Cardiac septum (tissue), 1 donor: ENCODE results near the gene LMO1. TPM values are rescaled to one million over a fixed set of nuclear protein-coding genes. Genes with fewer than 3 reads are reported as not detected.

Experiments used
- DNase-seq: peaks from one replicate; pipeline ENCODE4 v3.0.0-alpha.2; 2020; ENCODE audit warnings: low spot score
- intact Hi-C: fragments of 100-400 bp; cut with DNase I; formaldehyde crosslinking; loops from one replicate; pipeline ENCODE4 v1.14.0; 2022
- total RNA-seq: library from RNA; stranded (reverse); fragmentation: NEBNext Ultra II Directional; extraction: Animal tissue kit (Norgen Biotek cat#: 25700); gene quantifications from one replicate; pipeline ENCODE4 v1.2.1, GENCODE V29; 2021
- donor health status: DM: no; HTN: no; CAD: no.

The LMO1 gene
- total RNA-seq, 1 donor from 2014 or later = 0.46 TPM

DNA sequence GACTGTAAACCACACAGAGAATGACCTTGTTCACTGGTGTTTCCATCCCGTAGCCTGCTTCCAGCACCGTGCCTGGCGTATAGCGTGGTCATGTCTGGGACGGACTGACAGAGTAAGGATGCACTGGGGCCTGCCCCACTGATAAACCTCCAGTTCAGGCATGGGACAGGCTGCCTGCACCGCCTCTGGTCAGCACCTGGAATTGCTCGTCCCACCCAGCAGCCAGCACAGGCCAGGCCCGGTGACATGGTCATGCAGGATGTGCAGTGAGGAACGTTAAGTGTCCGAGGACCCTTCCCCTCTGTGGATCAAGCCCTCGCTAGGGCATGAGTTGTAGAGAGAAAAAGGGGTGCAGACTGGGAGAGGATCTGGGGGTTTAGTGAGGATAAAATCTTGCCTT is 44.8 kb downstream of the LMO1 start:
- intact Hi-C loops = no loop called here
- no peak for DNase-seq

DNA sequence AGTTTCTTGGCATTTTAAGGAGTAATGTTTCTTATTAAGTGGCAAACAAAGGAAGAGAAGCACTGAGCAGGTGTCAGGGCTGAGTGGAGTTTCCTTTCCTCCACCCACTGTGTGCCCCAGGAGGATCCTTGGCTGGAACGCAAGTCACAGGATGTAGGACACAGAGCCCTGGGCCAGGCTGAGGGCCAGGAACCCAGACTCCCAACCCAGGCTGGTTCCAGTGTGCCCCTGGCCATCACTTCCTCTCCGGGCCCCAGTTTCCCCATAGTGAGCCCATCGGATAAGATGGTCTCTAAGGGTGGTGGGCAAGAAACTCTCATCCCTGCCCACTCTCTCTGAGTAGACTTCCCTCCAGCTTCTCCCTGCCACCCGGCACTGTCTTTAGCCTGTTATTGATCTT is 45.3 kb downstream of the LMO1 start:
- DNase-seq = no peak
- intact Hi-C loops = no loop called here

DNA sequence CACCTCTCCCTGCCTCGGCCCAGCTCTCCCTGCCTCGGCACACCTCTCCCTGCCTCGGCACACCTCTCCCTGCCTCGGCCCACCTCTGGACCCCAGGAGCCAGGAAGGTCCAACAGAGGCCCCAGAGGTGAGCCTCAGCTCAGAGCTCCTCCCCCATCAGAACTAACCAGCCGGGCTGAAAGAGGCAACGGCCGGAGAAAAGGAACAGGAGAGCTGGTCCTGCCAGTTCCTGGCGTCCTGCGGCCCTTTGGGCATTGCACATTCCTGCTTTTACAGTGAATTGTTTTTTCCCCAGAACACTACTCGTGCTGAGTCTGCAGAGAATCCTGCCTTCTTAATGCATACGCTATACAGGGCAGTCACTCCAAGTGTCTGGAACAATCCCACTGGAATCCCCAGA is 45.8 kb downstream of the LMO1 start:
- intact Hi-C loops = no loop called here
- no peak for DNase-seq

DNA sequence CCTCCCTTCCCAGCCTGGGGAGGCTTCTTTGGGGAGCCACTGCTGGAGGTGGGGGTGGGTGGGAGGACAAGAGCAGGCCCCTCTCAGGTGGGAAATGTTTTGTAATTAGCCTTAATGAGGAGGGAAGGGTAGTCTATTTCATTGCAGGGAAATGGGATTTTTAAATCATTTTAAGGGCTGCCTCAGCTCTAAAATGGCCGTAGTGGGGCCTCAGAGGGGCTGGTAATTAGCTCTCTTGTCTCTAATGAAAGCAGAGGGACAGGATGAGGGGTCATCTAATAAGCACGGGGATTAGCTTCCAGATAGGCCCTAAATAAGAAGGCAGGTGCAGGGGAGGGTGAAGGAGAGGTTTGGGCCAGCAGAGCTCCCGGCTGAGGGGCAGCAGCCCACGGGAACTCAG is 46.5 kb downstream of the LMO1 start:
- no peak for DNase-seq
- intact Hi-C loops = no loop called here

DNA sequence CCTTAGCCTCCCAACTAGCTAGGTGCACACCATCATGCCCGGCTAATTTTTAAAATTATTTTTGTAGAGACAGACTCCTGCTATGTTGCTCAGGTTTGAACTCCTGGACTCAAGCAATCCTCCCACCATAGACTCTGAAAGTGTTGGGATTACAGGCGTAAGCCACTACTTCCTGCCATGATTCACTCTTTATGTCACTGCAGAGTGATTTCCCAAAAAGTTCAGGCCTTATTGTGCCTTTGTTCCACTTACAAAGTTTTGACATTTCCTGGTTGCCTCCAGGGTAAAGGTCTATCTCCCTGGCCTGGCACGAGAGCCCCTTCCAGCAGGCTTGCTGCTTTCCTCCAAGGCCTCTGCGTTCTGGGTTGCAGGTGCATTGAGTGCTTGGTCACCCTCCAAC is 50.3 kb downstream of the LMO1 start:
- no peak for DNase-seq
- intact Hi-C loops = no loop called here

DNA sequence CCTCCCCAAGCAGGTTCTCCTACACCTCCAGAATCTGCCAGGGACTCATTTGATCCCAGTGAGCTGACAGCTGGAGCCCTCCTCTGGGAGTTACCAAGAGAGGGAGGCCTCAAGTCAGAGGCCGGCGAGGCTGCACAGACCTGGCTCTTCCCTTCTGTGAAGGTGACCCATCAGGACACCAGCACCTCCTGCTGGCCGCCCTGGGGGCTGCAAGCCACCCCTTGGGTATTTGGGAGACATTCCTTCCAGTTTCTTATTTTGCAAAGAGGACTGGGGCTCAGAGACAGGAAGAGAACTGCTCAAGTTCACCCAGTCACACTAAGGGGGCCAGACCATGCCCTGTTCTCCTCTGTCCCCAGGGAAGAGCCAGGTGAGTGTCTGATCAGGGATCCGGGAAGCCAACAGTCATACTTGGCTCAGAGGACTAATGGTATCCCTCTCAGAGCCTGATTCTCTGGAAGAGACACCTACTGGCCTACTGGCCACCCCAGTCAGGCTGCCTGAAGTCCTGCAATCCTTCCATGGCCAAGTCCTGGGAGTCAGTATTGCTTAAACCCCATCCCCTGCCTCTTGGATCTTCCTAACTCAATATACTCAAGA is 54.4 kb downstream of the LMO1 start:
- intact Hi-C loops = no loop called here
- DNase-seq = peak; percentile 29

DNA sequence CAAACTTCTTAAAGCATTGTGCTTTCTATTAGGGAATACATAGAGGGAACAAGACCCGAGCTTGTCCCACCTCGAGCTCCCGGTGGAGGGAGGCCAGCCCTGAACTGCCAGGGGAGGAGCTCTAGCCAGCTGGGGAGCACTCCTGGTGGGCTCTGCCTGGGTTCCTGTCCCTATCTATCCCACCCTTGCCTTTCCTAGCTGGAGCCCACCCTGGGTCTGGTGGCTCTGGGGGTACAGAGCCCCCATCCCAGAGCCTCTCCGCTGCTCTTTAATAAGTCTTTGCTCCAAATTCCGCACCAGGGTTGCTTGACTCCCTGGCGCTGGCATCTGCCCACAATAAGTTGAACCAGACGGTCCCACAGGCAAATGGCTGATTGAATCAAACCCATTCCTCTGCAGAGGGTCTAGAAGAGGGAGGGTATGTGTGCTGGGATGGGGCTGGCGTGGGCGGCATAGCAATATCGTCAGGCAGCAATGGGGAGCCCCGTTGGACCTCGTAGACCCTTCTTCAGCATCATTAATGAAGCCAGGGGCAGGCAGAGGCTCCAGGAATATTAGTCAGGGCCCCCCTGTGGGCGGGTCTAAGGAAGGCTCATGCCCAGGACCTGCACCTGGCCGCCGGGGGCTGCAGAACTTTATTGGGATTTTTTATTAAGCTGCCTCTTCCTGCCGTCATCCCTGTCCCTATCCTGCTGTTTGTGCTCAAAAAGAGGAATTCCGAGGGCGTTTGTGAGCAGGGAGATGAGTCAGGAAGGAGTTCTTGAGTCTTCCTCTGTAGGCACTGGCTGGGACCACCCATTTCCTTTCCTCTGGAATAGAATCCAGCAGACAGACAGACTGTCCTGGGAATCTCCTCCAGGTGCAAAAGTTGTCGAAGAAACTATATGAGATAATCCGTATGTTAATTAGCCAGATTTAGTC is 56.3 kb downstream of the LMO1 start:
- no peak for DNase-seq
- intact Hi-C loops = no loop called here

DNA sequence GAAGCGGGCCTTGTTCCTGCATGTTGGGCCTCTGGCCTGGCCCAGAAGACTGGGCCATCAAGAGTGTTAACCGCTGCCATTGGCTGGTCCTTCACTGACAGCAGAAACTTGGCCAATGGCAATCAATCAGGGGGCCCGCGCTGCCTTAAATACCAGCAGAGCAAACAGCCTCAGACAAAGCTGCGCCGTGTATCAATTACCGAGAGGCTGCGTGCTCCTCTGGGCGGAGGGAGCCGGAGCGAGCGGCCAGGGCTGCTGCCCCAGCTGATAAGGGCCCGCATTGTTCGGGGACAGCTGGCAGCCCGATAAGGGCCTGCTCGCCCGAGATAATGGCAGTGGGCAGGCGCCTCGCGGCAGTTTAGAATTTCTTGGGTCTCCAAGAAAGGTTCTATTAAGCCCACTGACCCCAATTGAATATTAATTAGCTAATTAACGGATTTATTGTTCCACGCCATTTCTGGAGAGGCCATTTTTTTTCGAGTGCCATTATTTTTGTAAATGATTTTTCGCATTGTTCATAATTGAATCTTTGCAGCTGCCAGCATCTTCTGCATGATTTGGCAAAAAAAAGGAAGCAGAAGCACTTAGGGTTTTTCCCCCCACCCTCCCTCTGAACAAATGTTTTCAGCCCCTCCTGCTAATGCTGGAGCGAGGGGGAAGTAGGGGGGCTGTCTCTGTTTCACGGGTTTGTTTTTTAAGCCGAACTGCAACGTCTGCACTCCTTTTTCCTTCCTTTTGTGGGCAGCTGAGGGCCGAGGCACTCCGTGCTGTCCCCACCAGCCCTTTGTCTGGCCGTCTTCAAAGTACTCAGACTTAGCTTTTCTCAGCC is 57.2 kb downstream of the LMO1 start:
- intact Hi-C loops = no loop called here
- no peak for DNase-seq

DNA sequence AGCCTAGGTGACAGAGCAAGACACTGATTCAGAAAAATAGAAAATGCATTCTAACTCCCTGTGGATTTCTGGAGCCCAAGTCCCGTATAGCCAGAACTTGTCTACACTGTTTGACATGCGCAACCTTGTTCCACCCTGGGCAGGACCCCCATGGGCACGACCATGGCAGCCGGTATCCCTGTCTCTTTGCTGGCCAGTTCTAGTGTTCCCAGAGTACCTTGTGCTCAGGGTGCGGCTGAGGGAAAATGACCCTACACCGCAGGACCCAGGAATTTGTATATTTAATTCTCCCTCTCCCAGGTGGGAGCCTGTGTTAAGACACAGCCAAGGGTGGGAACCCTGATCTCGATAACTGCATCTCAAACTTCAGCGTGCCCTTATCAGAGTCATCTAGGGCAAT is 58.1 kb downstream of the LMO1 start:
- DNase-seq = no peak
- intact Hi-C loops = no loop called here

DNA sequence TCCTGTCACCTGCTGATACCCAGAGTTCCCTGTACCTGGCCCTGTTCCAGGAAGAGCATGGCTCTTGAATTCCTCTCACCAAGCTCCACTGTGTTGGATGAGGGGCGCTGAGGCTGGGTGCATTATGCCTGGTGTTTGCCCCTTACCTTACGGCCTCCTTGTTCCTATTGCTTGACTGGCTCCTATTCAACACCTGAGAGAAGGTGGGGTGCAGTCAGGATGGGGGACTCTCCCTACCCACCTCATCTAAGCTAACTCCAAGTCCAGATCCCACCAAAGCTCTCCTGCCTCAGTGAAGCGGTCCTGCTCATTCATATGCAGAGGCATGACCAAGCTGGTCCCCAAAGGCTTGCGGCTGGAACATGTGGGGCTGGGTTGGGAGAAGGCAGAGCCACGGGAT is 59.1 kb downstream of the LMO1 start:
- no peak for DNase-seq
- intact Hi-C loops = no loop called here

DNA sequence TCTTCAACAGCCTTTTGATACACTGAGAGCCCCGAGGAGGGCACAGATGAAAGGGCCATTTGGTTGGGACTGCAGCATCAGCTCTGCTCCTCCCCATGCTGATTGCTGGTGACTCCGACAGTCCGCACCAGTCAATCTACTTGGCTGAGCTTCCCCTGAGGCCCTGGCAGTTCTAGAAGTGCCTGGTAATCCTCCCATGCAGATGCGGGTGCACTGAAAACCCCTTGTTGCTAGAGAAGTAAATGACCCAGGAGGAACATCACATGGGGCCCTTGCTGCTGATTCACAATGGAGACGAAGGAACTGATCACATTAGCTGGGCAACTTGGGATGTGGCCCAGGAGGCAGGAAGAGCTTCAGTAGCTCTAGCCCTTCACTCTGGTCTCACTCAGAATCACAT is 59.7 kb downstream of the LMO1 start:
- DNase-seq = no peak
- intact Hi-C loops = no loop called here

DNA sequence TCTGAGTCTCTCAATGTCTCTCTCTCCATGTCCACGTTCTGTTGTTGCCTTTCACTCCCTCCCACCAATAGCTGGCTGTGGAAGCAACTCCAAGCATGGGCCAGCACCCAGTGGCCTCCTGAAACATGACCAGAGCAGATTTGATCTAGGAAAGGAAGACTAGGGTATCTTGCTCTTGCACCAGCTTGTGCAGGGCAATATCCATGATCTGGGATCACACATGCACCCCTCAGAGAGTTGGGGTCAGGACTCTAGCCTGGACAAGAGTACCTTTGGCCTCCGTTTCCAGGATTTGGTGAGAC is 60.3 kb downstream of the LMO1 start:
- no peak for DNase-seq
- intact Hi-C loops = no loop called here

DNA sequence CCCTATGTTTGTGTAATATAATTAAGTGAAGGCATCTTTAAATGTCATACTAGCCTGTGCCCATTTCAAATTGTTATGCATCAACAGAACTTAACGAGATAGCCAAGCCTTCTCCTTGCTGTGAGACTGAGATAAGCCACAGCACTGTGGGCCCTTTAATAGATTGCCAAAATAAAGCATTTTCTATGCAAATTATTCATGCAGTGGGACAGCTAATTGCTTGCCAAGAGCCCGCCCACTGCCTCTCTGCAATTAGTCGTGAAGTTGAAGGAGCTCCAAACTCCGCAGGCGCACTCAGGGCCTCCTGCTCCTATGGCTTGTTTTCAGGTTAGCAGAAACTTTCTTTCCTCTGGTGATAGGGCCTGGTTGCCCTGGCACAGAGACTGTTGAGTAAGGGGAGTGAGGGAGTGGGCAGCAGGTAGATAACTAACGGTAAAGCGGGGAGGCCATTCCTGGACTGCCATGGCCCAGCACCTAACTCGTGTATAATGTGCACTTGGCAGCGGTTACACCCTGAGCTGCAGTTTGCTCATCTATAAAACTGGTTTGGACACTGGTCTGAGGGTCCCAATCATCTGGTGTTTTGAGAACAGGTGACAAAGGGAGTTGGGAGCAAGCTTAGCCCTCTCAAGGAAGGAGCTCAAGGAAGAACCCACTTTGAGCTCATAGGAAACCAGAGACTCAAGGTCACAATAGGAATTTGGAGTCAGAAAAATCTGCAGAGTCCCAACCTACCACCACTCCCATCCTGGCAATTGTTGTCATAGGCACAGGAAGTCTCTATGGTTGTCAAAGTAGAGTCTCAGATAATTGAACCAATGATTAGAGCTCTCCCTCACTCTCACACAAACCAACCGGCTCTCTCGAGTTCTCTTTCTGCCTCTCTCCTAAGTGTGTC is 60.9 kb downstream of the LMO1 start:
- no peak for DNase-seq
- intact Hi-C loops = no loop called here

DNA sequence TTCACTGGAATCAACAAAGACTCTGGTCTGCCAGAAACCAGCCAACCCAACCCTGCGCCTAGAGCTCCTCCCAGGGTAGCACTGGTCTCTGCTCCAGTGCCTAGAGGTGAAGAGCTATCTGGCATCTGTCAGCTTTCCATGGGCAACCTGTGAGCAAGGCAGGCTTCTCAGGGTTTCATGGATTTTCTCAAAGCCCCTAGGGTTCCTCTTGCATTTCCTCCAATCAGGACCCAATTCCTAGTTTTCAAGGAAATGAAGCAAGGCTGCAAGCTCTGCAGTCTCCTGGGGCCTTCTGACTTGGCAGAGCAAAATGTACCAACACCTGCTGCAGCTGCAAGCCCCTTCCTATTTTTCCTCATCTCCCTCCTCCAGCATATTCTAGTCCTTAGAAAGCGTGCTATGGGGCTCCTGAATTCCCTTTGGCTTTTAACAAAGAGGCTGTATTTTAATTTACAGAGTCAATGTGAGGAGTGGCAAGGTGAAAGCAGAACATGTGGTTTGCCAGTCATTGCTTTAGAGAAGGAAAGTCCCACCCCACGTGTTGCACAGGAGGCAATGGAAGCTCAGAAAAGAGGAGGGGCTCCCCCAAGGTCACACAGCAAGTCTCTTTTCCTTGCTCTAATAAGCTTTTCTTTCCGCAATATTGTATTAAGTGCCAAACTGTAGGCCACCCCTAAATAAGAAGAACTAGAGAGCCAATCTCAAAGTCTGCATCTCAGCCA is 61.9 kb downstream of the LMO1 start:
- no peak for DNase-seq
- intact Hi-C loops = no loop called here

DNA sequence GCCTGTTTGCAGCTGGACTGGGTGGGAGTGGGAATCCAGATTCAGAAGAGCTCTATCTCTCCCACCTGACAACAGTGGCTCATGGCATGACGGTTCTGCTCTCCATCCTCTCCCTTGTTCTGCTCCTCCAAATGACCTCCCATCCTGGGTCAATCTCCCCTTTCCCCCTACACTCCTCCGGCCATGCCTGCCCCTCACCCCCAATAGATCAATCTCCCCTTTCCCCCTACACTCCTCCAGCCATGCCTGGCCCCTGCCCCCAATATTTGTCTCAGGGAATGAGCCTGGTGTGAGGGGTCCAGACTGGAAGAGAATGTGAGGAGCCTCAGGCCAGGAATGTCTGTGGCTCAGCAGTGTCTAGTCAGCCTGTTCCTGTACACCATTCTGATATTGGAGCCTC is 64.0 kb downstream of the LMO1 start:
- intact Hi-C loops = no loop called here
- no peak for DNase-seq

DNA sequence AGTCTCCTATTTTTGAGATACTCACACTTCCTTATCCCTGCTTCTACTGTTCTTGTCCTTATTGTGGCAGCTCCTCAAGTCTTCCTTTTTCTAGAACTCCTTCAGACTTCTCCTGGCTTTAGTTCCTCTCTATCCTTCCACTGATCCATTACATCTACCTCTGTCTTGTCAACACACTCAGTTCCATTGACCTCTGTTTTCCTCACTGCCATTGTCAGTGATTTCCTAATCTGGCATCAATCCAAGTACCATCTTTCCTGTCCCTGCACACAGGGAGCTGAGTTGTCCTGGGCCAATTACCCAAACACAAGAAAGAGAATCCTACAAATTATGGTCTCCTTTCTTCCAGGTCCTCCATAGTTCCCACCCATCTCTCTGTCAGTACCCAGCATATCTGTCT is 66.9 kb downstream of the LMO1 start:
- no peak for DNase-seq
- intact Hi-C loops = no loop called here

DNA sequence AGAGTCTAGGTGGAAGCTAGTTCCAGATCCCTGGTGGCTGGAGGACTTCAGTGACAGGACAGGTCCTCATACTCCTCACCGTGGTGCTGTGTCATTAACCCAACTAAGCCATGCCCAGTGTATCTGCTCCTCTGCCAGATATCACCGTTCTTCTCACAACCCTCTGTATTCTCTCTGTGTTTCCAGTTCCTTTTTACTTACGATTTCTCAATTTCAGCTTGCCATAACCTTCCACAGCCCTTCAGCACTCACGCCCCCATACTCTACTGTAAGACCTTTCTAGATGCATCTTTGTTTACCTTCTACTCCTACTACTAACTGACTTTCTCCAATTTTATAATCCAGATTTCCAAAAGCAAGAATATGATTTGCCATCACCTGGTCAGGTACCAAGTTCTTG is 68.7 kb downstream of the LMO1 start:
- intact Hi-C loops = no loop called here
- no peak for DNase-seq

DNA sequence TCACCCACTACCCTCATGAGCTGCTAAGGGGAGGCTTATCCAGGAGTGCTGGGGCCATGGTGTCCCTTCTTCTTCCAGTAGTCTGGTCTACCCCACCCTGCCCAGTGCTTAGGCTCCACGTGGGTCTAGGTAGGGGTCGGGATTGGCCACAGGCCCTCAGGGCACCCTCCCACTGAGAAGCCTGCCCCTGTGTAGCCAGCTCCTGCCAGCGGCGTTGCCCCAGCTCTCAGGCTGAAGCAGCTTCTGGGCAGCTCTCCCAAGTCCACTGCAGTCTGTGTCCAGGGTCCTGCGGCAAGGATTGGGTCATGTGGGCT is 70.8 kb downstream of the LMO1 start:
- no peak for DNase-seq
- intact Hi-C loops = no loop called here
